Amygdala (tissue), 56 donors: ENCODE measurements around the gene ANKS1B.
A peak's percentile ranks its signal among the peaks of the same experiment; 100 is the strongest.
"Not testable (repeated sequence)": the region's sequence is repeated elsewhere in the genome, so short reads cannot be mapped to it uniquely, and the experiment has no call there.

ENCODE experiments used
- DNase-seq, 56 donors: peaks; one replicate each; lab custom pipeline; 2025; lab: John Stamatoyannopoulos, UW

Gene ANKS1B

GRCh38 chr12:99984271-99985128 lies at the start of gene ANKS1B:
Gene ANKS1B (minus strand): TSS chr12:99984936. CDS start chr12:99984237, 699 bp downstream.
- DNase-seq, result peak in 44 of 56 donors; percentile 2 to 67 (median 34)

GRCh38 chr12:100031836-100032235 lies 47.1 kb upstream of the ANKS1B start:
- DNase-seq, result no peak

- no peak for DNase-seq
Observed at GRCh38 chr12:100027671-100028070, 42.9 kb upstream of the ANKS1B start.

GRCh38 chr12:100026241-100026640 lies 41.5 kb upstream of the ANKS1B start:
- no peak for DNase-seq

GRCh38 chr12:100024974-100025555 lies 40.3 kb upstream of the ANKS1B start:
- DNase-seq, result no peak

- no peak for DNase-seq
Observed at GRCh38 chr12:100020370-100020769, 35.6 kb upstream of the ANKS1B start.

- DNase-seq, result no peak
Observed at GRCh38 chr12:100017056-100017455, 32.3 kb upstream of the ANKS1B start.

- not testable (repeated sequence) for DNase-seq
Observed at GRCh38 chr12:100016304-100016703, 31.6 kb upstream of the ANKS1B start.

GRCh38 chr12:100005846-100006245 lies 21.1 kb upstream of the ANKS1B start:
- not testable (repeated sequence) for DNase-seq

- DNase-seq, result no peak
Observed at GRCh38 chr12:99997806-99998205, 13.1 kb upstream of the ANKS1B start.

GRCh38 chr12:99996095-99996494 lies 11.4 kb upstream of the ANKS1B start:
- DNase-seq, result no peak

GRCh38 chr12:99985631-99986030 lies 895 bp upstream of the ANKS1B start:
- DNase-seq, result no peak

GRCh38 chr12:99985129-99985570 lies 414 bp upstream of the ANKS1B start:
- peak in 2 of 56 donors; percentile 38 to 53 for DNase-seq

GRCh38 chr12:99983456-99984258 lies 1.1 kb downstream of the ANKS1B start:
- peak in 23 of 56 donors; percentile 1 to 61 (median 31) for DNase-seq

GRCh38 chr12:99981639-99982190 lies 3.0 kb downstream of the ANKS1B start:
- no peak for DNase-seq

GRCh38 chr12:99979471-99979870 lies 5.3 kb downstream of the ANKS1B start:
- no peak for DNase-seq

GRCh38 chr12:99978152-99978551 lies 6.6 kb downstream of the ANKS1B start:
- DNase-seq, result peak in 1 of 56 donors; percentile 2

- DNase-seq, result peak in 1 of 56 donors; percentile 0
Observed at GRCh38 chr12:99977550-99977949, 7.2 kb downstream of the ANKS1B start.

GRCh38 chr12:99976762-99977161 lies 8.0 kb downstream of the ANKS1B start:
- no peak for DNase-seq

- DNase-seq, result no peak
Observed at GRCh38 chr12:99975321-99975720, 9.4 kb downstream of the ANKS1B start.

GRCh38 chr12:99974146-99974545 lies 10.6 kb downstream of the ANKS1B start:
- DNase-seq, result no peak
